NCI-H748 treated with DMSO at 0.1 percent for 48 hours (cell line): ENCODE results near the gene GABBR2.

Source experiments
- DNase-seq: peaks from one replicate; lab custom pipeline; 2025; lab: John Stamatoyannopoulos, UW

GABBR2 gene

DNA sequence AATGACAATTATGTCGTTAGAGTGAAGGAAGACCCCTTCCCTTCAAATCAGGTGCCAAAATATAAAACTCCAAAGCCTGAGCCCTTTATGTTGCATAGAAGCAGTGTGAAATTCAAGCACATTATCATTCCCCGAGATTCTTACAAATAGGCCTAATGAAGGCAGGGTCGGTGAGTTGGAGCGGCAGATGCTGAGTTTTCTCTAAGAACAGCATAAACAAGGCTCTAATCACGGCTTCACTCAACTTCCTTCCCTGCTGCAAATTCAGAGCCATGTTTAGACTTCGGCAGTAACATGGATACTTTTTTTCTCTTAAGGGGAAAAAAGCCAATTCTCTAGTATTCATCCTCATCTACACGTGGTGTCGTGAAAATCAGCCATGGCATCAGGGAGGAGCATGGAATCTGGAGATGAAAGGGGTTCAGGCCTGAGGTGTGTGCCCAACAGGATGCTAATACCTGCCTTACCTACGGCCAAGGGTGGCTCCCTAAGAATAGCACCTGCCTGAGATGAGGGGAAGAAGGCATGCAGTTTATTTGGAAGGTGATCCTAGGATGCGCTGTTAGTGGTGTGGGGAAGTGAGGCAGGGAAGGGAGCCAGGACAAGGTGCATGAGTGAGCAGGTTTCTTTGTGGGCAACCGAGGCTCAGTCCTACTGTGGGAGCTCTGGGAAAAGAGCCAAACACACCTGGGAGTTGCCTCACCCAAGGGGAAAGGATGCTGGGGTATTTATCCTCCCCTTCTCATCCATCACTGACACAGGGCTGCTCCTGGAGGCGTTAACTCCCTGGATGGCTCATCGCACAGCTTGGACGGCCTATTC lies 306.5 kb downstream of the GABBR2 start:
- DNase-seq, result no peak

DNA sequence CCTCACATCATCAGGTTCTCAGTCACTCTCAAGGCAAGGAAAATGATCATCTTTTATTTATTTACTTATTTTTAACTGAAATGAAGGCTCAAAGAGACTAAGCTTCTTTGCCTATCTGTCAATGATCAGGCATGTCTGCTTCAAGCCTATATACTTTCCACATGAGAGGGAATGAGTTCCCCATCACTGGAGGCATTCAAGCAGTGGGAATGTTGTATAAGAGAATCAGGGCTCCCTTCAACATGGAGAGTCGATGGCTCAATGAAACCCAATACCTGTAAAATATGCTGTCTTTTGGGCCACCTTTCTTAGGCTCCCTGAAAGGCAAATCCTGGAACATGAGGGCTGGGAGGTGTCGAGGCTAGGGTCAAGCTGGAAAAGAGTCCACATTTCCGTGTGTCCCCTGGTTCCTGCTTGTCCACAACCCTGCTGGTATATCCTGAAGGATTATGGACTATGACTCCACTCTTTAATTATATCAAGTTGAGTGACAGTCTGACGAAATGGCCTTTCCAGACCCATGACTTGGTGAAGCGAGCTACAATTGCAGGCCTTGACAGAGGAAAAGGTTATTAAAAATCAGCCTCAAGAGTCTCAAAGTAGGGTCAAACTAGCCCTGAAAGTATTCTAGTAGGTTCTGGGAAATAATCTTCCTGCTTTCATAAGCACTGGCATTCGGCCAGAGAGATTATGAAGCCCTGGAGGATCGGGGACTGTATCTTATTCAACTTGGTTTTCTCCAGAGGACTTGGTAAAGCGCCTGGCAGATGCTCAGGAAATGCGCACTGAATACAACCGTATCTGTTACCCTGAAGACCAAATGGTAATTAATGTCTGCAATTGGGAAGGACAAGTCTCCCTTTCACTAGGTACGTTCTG lies 307.4 kb downstream of the GABBR2 start:
- no peak for DNase-seq

DNA sequence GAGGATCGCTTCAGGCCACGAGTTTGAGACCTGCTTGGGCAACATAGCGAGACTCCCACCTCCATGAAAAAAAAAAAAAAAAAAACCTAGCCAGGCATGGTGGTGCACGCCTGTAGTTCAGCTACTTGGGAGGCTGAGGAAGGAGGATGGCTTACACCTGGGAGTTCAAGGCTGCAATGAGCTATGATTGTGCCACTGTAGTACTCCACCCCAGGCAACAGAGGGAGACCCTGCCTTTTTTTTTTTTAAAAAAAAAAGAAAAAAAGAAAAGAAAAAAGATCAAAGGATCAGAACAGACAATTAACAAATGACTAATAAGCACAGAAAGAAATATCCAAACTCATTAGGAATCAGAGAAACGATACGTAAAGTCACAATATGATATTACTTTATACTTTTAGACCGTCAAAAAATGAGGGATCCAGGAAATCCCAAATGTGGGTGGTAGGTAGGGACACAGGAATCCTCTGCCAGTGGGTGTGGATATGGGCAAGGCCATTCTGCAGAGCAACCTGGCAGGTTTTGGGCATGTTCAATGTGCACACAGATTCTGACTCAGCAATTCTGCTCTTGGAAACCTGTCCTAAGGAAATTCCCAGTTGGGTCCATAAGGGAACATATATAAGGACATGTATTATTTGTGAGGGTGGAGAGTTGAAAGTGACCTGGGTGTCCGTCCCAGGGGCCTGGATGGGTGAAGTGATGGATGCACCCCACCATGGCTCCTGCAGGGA lies 308.6 kb downstream of the GABBR2 start:
- no peak for DNase-seq

DNA sequence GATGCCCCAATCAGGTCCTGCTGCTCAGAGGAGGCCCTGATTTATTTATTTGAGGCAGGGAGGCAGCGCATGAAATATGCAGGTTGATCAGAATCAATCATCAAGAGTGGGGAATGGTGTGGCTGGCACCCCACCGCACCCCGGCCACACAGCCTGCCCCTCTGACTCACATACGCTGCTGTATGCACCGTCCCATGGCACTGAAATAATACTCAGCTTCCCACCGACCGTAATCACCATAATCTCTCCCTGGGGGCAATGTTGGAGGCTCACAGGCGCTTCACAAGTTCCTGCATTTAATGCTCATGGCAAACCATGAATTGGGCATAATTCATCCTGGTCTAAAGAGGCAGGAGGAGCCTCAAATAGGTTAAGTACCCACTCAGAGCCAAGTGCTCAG lies 312.1 kb downstream of the GABBR2 start:
- DNase-seq, result no peak

DNA sequence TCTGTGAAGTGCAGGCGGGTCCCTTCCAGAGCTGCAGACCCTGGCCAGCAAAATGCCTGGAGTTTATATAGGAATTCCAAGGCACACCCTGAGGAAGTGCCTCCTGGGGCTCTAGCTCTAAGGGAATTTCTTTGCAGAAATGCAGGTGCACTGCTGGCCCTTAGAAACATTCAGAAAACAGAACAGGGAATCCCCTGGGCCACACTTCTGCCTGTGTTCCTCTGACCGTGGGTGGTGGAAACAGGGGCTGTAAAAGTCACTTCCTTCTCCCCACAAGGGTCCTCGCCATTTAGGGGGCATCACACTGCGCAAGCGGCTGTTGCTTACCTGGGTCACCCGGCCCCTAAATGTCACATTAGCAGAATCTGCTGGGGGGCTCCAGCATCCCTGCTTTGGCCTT lies 312.5 kb downstream of the GABBR2 start:
- no peak for DNase-seq

DNA sequence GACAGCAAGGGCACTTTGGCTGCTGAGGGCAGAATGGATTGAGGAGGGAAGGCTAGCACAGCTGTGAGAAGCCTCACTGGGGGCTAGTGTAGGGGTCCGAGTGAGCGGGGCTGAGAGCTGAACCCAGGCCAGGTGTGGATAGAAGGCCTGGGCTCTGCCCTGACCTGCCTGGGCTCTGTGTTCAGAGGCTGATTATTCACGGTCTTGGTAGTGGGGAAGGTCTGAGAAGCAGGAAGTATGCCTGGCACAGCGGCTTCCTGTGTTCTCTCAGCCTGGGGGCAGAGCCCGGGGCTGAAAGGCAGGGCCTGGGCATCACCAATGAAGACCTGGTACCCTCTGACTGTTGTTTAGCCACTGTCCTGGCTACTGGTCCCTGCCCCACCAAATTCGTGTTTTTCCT lies 316.9 kb downstream of the GABBR2 start:
- DNase-seq, result no peak

DNA sequence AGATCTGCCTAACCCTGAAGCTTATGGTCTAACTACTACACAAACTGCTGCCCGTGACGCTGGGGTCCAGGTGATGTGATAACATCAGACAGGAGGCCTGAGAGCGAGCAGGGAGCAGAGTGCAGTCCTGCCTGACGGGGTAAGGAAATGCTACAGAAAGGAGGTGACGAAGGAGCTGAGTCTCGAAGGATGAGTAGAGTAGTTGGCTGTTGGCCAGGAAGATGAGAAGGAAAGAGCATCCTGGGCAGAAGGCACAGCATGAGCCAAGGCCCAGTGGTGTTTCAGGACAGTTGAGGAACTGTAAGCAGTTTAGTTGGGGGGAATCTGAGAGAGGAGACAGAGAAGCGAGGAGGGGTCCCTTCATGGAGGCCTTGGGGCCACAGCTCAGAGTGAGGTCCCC lies 317.3 kb downstream of the GABBR2 start:
- DNase-seq, result no peak

DNA sequence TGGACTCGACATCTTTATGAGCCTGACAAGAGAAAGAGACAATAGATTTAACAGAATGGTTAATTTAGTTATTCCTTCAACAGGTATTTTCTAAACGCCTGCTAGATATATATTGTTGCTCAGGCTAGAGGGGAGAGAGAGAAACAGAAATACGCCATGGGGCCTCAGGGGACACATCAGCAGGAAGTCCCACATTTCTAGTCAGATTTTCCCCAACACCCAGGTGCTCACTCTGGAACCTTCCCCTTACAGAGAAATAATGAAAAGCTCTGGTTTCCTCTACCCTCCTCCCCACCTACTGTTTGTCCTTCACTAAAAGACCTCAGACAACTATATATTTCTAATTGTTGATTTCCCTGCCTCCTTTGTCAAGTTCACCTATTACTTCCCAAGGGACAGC lies 323.0 kb downstream of the GABBR2 start:
- DNase-seq, result no peak

DNA sequence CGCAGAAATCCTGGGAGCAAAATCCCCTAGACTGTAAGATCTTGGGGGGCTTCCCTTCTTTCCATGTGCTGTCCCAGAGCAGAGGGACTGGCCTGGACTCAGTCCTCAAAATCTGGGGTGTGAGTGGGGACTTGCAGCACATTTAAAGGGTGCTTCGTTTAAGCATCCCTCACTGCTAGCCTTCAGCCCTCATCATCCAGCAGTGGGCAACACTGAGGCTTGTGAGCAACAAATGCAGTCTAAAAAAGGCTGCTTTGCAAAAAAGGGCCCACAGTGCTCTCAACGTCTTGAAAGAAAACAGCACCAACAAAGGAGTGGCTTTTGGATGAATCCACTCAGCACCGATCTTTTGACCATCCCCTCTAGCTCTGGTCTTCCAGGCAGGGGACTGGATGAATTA lies 325.0 kb downstream of the GABBR2 start:
- DNase-seq, result no peak

DNA sequence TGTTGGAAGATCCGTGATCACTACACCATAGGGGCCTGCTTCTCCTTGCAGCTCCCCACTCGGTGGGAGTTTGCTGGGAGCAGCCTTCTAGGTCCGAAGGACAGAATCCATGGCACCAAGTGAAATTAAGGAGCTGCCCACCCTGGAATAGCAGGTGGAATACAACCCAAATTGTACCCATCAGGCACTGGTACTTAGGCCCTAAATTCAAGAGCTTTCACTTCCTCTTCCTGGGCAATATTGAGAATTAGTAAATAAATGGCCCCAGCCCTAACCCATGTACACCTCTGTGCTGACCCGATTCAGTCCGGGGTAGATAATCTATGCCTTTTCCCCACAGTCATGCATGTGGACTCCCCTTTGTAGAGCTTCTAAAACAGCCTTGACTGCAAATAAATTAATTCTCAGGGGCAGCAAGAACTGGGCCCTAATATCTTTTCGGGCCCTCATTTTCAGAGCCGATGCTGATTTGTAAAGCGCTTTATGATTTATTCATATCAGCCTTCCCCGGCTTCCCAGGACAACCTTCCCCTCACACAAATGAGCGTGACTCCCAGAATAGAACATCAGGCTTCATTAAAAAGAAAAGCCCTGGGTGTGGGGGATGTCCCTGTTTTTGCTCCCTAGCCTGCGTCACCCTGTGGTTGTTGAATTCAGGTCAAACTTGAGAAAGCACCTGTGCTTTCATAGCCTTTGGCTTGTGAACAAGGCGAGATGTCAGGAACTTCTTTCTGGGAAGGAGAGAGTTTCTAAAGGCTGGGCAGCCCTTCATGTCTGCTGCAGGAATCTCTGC lies 327.2 kb downstream of the GABBR2 start:
- DNase-seq, result no peak

DNA sequence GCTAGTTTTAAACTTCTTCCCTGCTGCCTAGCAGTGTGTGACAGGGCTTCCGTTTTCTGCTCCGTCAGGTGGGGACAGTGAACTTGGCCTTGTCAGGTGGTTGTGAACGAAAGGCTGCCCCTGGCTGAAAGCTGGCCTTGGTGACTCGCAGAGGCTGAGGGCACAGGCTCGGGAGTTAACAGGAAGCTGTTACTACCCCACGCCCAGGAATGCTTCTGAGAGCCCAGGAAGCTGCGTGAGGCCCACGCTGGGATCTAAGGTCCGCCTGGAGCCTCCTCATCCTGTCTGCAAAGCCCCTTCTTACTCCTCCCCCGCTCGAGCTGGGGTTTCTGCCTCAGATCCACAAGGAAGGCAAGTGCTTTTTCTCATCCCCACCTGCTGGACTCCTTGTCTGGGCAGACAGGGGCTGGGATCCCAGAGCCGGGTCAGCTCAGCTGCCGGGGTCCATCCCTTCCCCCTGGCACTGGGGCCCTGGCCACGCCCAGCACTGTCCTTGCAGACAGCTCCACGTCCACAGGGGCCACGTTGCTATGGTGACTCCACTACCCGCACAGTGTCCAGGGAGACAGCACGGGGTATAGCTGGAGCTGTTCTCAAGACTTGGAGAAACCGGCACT lies 328.6 kb downstream of the GABBR2 start:
- DNase-seq, result no peak

DNA sequence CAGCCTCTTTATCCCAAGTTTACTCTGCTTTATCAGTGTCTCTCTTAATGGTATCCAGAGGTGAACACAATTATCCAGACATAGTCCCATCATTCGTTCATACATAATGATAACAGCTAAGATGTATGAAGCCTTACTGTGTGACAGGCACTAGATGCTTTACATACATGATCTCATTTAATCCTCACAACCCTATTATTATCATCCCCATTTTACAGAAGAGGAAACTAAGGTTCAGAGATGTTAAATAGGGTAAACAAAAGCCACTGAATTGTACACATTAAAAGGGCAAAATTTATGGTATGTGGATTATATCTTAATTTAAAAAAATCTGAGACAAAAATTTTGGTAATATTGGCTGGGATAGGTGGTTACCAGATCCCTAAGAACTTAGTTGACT lies 329.2 kb downstream of the GABBR2 start:
- no peak for DNase-seq

DNA sequence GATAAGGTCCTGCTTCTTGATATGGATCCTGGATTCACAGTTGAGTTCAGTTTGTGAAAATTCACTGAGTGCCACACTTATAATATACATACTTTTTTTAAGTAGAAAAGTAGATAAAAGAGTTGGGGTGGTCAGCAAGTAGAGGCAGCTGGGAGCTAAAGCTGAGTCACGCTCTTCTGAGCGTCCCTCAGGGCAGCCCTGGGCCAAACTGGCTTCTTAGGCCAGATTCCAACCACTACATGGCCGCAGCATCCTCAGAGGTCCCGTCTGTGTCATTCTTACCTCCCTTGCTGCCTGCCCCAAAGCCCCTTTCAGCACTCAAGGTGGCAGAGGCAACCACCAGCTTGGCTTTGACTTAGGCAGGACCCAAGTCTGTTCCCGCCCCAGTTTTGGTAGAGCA lies 329.9 kb downstream of the GABBR2 start:
- DNase-seq, result no peak

DNA sequence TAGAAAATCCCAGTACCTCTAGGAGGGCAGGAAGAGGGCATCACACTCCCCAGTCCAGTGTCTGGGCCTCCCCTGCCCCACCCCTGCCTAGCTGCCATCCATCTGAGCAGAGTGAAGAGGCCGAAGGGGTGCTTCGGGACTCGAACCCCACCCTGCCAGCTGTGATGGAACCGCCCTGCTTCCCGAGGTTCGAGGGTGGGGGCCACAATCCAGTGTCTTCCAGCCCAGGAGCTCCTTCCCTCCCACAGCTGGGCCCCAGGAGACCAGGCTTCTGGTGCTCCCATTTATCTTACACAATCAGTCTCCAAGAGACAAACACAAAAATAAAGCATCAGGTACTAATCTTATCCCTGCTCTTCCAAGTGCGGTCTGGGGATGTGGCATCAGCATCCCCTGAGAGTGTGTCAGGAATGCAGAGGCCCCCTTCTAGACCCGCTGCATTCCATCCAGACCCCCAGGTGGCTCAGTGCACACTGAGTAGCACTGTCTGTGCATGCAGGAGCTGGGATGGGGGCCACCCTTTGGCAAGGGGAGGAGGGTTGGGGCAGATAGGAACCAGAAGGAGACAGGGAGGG lies 330.4 kb downstream of the GABBR2 start:
- no peak for DNase-seq

DNA sequence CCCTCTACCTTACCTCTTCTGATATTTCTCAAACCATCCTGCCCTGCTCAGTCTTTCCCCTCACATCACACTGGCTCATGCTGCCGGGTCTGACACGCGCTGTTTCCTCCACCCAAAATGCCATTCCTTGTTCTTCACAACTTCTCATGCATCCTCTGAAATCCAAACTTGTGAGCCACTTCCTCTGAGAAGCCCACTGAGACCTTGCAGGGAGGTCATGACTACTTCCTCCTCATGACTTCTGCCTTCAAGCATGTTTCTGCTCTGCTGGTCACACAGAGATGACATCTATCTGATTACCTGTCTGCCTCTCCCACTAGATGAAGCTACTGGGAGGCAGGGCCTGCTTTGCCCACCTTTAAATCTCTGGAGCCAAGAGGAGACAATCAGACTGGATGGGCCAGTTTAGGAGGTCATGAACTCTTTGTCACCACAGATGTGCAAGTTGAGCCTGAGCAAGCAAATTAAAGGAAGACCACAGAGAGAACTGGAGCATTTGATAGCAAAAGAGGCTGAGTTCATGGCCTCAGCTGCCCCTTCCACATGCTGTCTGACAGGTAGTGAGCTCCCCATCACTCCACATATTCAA lies 333.5 kb downstream of the GABBR2 start:
- no peak for DNase-seq

DNA sequence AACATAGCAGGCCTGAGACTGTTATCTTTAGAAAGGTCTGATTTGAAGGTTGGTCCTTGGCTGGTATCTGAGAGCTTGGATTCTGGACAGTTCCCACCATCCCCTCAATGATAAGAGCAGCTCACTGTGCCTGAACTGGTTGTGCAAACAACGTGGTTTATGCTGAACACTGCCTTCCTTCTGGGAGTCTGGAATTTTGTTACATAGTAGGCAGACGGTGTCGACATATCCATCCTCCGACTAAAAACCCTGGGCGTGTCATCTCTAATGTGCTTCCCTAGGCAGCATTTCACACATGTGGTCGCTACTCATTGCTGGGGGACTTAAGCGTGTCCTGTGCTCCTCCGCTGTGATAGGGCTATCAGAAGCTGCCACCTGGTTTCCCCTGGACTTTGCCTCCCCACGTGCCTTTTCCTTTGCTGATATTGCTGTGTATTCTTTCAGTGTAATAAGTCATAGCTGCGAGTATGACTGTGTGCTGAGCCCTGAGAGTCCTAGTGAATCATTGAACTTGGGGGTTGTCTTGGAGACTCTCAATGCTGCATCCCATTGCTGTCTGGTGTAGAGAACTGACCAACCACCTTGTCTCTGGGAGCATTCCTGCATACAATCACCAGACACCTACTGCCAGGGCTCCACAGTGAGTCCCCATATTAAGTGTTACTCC lies 334.2 kb downstream of the GABBR2 start:
- DNase-seq, result no peak

DNA sequence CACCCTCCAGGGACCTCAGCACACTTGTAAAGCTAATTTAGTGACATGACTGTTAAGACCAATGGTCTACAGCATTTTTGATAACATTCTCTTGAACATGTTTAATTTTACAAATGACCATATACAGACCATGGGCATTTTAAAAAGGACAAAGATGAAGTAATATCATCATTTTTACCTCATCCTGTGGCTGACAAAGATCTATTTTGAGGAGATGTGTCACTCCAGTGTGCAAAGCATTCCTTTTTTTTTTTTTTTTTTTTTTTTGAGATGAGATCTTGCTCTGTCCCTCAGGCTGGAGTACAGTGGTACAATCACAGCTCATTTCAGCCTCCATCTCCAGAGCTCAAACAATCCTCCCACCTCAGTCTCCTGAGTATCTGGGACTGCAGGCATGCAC lies 335.1 kb downstream of the GABBR2 start:
- no peak for DNase-seq

DNA sequence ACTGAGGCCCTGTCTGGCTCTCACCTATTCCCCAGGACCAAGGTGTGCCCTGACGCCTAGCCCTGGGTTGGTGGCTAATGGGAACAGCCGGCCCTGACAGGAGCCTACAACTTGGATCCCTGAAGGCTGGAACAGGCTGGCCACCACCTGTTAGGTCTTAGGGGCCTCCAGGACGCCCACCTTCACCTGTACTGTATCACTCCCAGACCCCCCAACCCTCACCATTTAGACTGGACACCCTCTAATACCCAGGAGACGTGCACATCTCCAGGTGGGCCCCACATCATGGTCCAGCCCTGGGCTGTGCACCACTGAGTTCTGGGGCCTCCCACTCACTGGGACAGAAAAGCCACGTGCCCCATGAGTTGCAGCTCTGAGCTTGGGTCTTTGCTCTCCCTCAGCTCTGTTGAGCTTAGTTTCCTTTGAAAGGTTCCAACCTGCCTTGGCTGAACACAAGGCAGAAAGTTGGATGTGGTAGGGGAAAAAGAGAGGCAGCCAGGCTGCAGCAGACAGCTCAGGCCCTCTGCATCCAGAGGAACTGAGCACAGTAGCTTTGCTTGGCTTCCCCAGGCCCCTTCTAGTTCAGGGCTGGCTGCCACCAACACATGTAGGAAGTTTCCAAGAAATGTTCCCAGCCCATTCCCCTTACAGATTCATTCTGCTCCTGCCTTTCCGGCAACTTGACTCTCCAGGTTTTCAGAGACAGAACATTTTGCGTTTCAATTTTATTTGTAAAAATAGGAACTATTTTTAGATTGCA lies 336.5 kb downstream of the GABBR2 start:
- DNase-seq, result no peak

DNA sequence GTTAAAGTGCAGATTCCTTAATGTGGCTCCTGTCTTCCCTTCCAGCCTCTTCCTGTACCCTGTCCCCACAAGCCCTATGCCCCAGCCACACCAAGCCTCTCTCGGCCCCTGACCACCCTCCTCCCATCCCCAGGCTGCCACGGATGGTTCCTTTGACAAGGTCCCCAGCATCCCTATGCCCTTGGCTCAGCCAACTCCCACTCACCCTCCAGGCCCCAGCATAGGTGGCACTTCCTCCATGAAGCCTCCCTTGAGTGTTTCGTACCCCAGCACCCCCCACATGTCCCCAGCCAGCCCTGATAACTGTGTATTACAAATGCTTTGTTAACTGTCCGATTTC lies 337.8 kb downstream of the GABBR2 start:
- DNase-seq, result no peak
